GM12872 (cell line): ENCODE measurements around the gene KNDC1.

ENCODE experiments used
- TF ChIP-seq, protein P1 (sequence below): IDR thresholded peaks from 3 replicates; pipeline ENCODE4 v1.5.1; 2011; ENCODE audit warnings: low read depth, mild to moderate bottlenecking, low read length, moderate library complexity; ENCODE audit not compliant: insufficient read depth

Gene KNDC1

DNA sequence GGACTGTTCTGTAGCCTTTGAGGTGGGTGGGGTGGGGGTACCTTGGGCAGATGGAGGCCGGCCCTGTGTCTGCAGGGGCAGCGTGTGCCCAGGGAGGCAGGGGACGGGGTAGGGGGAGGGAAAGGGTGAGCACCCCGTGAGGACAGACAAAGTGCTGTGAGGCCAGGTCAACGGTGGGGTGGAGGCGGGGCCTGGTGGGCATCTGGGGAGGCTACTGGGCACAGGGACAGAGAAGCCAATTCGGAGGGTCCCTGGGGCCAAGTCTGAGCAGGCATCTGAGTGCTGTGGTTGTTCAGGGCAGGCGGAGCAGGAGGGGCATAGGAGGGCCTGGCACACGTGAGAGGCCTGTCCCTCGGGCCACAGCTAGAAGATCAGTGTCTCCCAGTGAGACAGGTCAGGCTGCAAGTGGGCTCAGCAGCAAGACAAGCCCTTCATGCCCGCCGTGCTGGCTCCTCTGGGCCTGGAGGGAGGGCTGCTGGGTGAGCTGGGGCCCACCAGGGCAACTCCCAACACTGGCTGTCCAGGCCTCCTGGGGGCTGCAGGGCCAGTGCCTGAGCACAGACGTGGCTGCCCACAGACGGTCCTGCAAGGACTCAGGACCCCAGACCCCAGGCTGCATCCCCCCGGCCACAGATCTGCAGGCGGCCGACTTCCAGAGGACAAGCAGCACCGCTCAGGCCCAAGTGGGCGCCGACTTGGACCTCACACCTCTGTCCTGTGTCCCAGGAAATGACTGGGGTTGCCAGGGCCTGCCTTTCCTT is 26.4 kb upstream of the KNDC1 start:
- TF ChIP-seq, protein P1, sequence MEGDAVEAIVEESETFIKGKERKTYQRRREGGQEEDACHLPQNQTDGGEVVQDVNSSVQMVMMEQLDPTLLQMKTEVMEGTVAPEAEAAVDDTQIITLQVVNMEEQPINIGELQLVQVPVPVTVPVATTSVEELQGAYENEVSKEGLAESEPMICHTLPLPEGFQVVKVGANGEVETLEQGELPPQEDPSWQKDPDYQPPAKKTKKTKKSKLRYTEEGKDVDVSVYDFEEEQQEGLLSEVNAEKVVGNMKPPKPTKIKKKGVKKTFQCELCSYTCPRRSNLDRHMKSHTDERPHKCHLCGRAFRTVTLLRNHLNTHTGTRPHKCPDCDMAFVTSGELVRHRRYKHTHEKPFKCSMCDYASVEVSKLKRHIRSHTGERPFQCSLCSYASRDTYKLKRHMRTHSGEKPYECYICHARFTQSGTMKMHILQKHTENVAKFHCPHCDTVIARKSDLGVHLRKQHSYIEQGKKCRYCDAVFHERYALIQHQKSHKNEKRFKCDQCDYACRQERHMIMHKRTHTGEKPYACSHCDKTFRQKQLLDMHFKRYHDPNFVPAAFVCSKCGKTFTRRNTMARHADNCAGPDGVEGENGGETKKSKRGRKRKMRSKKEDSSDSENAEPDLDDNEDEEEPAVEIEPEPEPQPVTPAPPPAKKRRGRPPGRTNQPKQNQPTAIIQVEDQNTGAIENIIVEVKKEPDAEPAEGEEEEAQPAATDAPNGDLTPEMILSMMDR = no peak

DNA sequence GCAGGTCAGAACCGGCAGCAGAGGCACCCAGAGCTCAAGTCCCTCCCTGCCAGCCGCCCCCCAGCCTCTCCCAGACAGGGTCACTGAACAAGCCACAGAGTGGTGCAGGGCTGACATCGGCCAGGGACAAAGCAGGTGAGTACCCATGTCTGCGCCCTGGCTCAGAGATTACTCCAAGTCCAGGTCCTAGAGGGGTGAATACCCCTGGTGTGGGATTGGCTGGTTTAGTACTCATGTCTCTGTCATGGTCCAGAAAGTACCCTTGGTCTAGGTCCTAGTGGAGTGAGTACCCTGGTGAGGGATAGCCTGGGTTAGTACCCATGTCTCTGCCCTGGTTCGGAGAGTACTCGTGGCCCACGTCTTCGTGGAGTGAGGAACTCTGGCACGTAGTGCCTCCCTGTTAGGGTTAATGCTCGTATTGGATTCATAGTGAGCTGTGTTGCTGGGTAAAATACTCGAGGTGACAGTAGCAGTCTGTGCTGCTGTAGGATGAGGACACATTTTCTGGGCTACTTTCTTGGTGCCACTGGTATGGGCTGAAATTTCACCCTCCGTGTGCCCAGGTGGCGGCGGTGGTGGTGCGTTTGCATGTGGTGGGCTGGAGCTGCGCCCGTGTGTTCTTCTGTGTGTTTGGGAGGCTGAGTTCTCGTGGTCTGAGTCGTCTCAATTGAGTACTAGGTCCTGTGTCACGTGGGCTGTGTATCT is 25.5 kb upstream of the KNDC1 start:
- TF ChIP-seq, protein P1 = no peak

DNA sequence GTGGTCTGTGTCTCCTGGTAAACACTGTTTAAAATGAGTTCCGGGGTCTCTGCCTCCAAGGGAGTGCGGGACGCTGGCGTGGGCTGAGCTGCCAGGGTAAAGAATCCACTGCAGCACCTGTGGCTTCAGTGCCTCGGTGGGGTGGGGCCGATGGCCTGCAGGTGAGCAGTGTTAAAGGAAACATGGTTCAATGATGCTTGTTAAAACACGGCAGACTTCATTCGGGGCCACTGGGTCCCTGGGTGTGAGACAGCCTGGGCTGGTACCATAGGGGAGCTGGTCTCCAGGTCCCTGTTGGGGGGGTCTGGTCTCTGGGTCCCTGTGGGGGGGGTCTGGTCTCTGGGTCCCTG is 24.9 kb upstream of the KNDC1 start:
- TF ChIP-seq, protein P1 = no peak

DNA sequence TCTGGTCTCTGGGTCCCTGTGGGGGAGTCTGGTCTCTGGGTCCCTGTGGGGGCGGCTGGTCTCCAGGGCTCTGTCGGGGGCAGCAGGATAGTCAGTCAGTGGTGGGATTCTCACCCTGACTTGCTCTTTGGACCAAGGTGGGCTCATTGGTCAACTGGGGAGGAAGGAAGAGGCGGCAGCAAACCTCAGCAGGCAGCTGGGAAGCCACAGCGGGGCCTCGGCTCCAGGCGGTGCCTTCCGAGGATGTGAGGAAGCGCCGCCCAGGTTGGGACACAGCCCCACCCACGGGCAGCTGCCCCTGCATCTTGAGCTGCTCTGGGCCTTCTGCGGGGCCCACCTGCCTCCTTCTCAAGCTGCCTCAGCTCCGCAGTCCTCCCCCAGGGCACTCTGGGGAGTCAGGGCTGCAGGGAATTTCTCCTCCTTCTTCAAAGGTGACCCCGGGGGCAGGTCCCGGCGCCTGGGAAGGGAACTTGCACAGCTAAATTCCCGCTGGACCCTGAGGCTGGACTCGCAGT is 20.4 kb upstream of the KNDC1 start:
- TF ChIP-seq, protein P1 = no peak

DNA sequence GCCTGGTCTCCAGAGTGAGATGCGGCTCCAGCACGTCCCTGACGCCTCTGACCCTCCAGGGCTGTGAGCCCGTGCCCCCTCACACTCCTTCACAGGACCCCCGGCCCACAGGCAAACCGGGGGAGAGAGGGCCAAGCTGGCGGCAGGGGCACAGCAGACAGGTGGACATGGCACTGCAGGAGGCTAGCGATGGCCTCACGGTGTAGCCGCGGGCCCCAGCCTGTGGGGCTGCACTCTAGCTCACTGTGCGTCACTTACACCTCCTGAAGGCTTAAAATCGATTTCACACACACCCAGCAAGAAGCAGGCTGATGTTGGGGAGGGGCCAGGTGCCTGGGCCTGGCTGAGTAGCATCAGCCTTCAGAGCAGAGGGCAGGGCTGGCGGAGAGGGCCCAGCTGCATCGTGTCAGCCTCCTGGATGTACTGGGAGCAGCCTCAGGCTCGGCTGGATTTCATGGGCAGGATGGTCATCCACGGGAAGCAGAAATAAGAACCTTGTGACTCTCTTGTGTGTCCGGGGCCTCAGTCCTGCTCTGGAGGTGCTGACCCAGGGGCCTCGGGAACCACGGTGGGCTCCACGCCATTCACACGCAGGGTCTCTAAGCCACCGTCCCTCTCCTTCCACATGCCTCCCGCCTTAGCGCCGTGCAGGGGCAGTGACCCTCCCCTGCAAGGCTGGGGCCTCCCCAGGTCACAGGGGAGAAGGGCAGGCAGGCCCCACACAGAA is 19.4 kb upstream of the KNDC1 start:
- TF ChIP-seq, protein P1 = no peak

DNA sequence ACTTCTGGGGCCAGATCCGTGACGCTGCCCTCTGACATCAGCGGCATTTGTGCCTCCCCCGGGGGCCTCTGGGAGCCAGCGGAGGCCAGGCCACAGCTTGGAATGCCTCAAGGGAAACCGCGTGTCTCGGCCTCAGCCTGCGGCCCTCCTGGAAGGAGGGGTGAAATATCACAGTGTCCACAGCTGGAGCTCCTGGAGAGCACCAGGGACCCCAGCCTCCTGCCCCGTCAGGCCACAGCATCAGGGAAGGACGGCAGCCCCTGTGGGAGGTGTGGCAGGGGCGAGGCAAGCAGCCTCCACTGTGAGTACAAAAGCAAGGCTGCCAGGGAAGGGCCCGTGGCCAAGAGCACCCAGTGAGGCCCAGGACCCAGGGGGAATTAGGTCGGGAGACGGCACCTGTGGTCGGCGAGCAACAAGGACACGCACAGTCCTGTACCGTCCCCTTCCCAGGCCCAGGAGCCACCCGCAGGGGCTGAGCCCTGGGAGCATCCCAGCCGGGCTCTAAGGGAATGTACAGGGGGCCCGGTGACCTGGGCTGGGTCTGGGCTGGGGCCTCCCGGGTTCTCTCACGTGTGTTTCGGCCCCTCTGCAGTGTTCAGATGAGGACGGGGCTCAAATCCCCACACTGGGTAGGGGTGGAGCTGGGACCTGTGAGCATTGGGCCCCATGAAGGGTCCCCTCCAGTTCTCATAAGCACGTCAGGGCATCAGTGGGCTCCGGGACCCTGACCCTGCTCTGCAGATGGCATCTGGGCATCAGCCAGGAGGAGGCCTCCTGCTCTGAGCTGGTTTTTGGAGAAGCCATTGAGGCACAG is 18.7 kb upstream of the KNDC1 start:
- TF ChIP-seq, protein P1 = no peak
